Esophagus muscularis mucosa (tissue), 4 donors: ENCODE data around the gene TSPAN6. TPM values are rescaled to one million over a fixed set of nuclear protein-coding genes. Genes with fewer than 3 reads are reported as not detected.

Source experiments
- DNase-seq: peaks from one replicate; pipeline ENCODE4 v3.0.0-alpha.2; 2017; ENCODE audit errors: extremely low spot score
- H3K27ac ChIP-seq, 4 donors: fragments of 200-600 bp; sonication (generic); replicated peaks in 1 of 4; 1 replicate in 3 of 4; 2 replicates in 1 of 4; pipeline ENCODE4 v1.5.1; 2016 to 2019; ENCODE audit warnings: mild to moderate bottlenecking in 1 of 4
- H3K27me3 ChIP-seq, 4 donors: fragments of 200-600 bp; sonication (generic); one replicate each; pipeline versions ENCODE4 v1.5.1 to v1.6.0; 2016 to 2019
- H3K36me3 ChIP-seq, 4 donors: fragments of 200-600 bp; sonication (generic); one replicate each; pipeline ENCODE4 v1.5.1; 2016 to 2019
- H3K4me1 ChIP-seq, 4 donors: fragments of 200-600 bp; sonication (generic); one replicate each; pipeline ENCODE4 v1.5.1; 2016 to 2019
- H3K4me3 ChIP-seq, 4 donors: fragments of 200-600 bp; sonication (generic); 1 replicate in 2 of 4; 2 replicates in 2 of 4; pipeline ENCODE4 v1.5.1; 2016 to 2019; ENCODE audit warnings: mild to moderate bottlenecking in 4 of 4, moderate library complexity in 1 of 4
- H3K9me3 ChIP-seq, 4 donors: fragments of 200-600 bp; sonication (generic); 1 replicate in 3 of 4; 2 replicates in 1 of 4; pipeline ENCODE4 v1.5.1; 2016 to 2019
- EP300 ChIP-seq: sonication (generic); formaldehyde crosslinking; IDR thresholded peaks from one replicate; pipeline ENCODE4 v1.6.1; 2017; ENCODE audit warnings: antibody characterized with exemption
- POLR2A ChIP-seq: fragments of 450-650 bp; IDR thresholded peaks from one replicate; pipeline ENCODE4 v1.6.1; 2017; ENCODE audit warnings: antibody characterized with exemption, moderate library complexity, mild to moderate bottlenecking, low read depth
- POLR2AphosphoS5 ChIP-seq, 2 donors: sonication (generic); formaldehyde crosslinking; IDR thresholded peaks; one replicate each; pipeline ENCODE4 v1.6.1; 2017; ENCODE audit warnings: antibody characterized with exemption in 2 of 2
- WGBS: methylation state at CpG from one replicate; pipeline ENCODE4 v1.1.5; 2018; 5-methylcytosine and 5-hydroxymethylcytosine counted together
- intact Hi-C: fragments of 100-400 bp; cut with DNase I; formaldehyde crosslinking; loops from one replicate; pipeline ENCODE4 v1.15.1; 2023
- total RNA-seq, 4 donors: library from RNA; depleted of rRNA; stranded (reverse); fragments of >200 nt; gene quantifications; one replicate each; pipeline versions ENCODE4 v1.1.0 to v1.2.1, GENCODE V29; 2016
- TF ChIP-seq, protein P1 (sequence below), 3 experiments: fragments of 200-600 bp in 2 of 3; fragments of 450-650 bp in 1 of 3; sonication (generic) in 2 of 3; IDR thresholded peaks; one replicate each; pipeline ENCODE4 v1.5.1; 2017 to 2019; ENCODE audit warnings: antibody characterized with exemption in 3 of 3, mild to moderate bottlenecking in 2 of 3, moderate library complexity in 1 of 3

TSPAN6 gene
- total RNA-seq, 4 donors from 2014 or later = 5.4 to 8.3 (median 6.8) TPM

DNA sequence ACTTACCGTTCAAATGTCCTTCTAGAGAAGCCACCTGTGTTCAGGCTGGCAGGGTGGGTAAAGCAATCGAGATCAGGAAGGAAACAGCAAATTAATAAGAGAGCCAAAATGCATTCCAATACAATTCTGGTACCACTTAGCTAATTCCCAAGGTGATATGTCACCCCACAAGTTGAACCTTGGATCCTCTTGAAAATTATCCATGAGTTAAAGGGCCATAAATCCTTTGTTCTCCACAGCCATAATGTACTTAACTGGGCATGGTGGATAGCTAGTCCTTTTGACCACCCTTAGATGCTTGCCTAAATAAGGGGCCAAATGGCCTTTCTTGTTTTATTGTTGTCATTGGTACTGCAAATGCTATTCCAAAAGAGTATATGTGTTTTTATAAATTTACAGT lies 49.9 kb downstream of the TSPAN6 start:
- 51% methylated on average over 2 of the region's 2 CpGs for WGBS
- intact Hi-C loops = no loop called here
- Histone ChIP-seq H3K27ac (no peak overlapping the region), H3K4me3 (no peak overlapping the region), H3K4me1 (no peaks in the 10 kb centered on the region), H3K9me3 (no peaks in the 10 kb centered on the region), H3K36me3 (no peaks in the 10 kb centered on the region), H3K27me3 (no peaks in the 10 kb centered on the region)
- TF ChIP-seq, protein P1, sequence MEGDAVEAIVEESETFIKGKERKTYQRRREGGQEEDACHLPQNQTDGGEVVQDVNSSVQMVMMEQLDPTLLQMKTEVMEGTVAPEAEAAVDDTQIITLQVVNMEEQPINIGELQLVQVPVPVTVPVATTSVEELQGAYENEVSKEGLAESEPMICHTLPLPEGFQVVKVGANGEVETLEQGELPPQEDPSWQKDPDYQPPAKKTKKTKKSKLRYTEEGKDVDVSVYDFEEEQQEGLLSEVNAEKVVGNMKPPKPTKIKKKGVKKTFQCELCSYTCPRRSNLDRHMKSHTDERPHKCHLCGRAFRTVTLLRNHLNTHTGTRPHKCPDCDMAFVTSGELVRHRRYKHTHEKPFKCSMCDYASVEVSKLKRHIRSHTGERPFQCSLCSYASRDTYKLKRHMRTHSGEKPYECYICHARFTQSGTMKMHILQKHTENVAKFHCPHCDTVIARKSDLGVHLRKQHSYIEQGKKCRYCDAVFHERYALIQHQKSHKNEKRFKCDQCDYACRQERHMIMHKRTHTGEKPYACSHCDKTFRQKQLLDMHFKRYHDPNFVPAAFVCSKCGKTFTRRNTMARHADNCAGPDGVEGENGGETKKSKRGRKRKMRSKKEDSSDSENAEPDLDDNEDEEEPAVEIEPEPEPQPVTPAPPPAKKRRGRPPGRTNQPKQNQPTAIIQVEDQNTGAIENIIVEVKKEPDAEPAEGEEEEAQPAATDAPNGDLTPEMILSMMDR (IDR thresholded peaks at IDR 0.05) = no peak
- TF ChIP-seq EP300 = no peak
- no peak for TF ChIP-seq POLR2A
- TF ChIP-seq POLR2AphosphoS5 (IDR thresholded peaks at IDR 0.05) = no peak
- DNase-seq = no peak

GRCh38 chrX:100584611-100585010 lies 52.0 kb downstream of the TSPAN6 start, which contains the start of gene TNMD:
Gene TNMD (plus strand): TSS chrX:100584936. CDS start chrX:100585019, 83 bp downstream.
- H3K9me3 ChIP-seq = no peaks in the 10 kb centered on the region
- intact Hi-C loops = no loop called here
- no peaks in the 10 kb centered on the region for H3K4me1 ChIP-seq
- H3K27me3 ChIP-seq = no peaks in the 10 kb centered on the region
- H3K36me3 ChIP-seq = no peaks in the 10 kb centered on the region
- WGBS = 88% methylated on average over 2 of the region's 2 CpGs
- H3K4me3 ChIP-seq = no peak within 1 kb of the TSS
- DNase-seq = no peak
- TF ChIP-seq, protein P1 (IDR thresholded peaks at IDR 0.05) = no peak
- TF ChIP-seq EP300 = no peak
- TF ChIP-seq POLR2AphosphoS5 (IDR thresholded peaks at IDR 0.05) = no peak
- no peak for TF ChIP-seq POLR2A
- H3K27ac ChIP-seq = no peak within 1 kb of the TSS

Other genes with a start within 250 kb of the TSPAN6 start
- 1 to 10 TPM; 1.2 to 3.8 (median 2.2) TPM for gene PCDH19, start 226.5 kb downstream of the TSPAN6 start, total RNA-seq
- gene TNMD, start 51.9 kb downstream of the TSPAN6 start, total RNA-seq = under 1 TPM in 2 of 4 donors, not detected in 2; 0.33 to 0.58 TPM
- gene SRPX2, start 7.4 kb upstream of the TSPAN6 start, total RNA-seq = 10 to 100 TPM; 29.8 to 57.3 (median 39.6) TPM
- 10 to 100 TPM; 14.9 to 30.7 (median 27.8) TPM for gene SYTL4, start 95.3 kb upstream of the TSPAN6 start, total RNA-seq
- 1 to 10 TPM; 7.6 to 9.2 (median 8.6) TPM for gene CSTF2, start 183.6 kb upstream of the TSPAN6 start, total RNA-seq
- gene NOX1, start 237.6 kb upstream of the TSPAN6 start, total RNA-seq = not detected